GM21529 (cell line): ENCODE data around the gene PPP1R3E.
"Not testable (repeated sequence)": the region's sequence is repeated elsewhere in the genome, so short reads cannot be mapped to it uniquely, and the experiment has no call there.

ENCODE experiments used
- ATAC-seq: cut with Tn5 transposase; IDR thresholded peaks from one replicate; pipeline ENCODE4 v1.9.1; 2021; ENCODE audit not compliant: unreplicated experiment

Gene PPP1R3E

GRCh38 chr14:23302290-23303225 lies at the start of gene PPP1R3E:
Gene PPP1R3E, minus strand, starts transcription at chr14:23302859. Its CDS starts 283 bp downstream, at chr14:23302576.
- ATAC-seq: peak; percentile 40

GRCh38 chr14:23351681-23352505 lies 49.2 kb upstream of the PPP1R3E start:
- no peak for ATAC-seq

GRCh38 chr14:23349156-23349845 lies 46.6 kb upstream of the PPP1R3E start:
- ATAC-seq: no peak

GRCh38 chr14:23348297-23348655 lies 45.6 kb upstream of the PPP1R3E start:
- no peak for ATAC-seq

GRCh38 chr14:23347406-23348296 lies 45.0 kb upstream of the PPP1R3E start:
- no peak for ATAC-seq

GRCh38 chr14:23346693-23347405 lies 44.2 kb upstream of the PPP1R3E start:
- ATAC-seq: no peak

GRCh38 chr14:23345987-23346692 lies 43.5 kb upstream of the PPP1R3E start:
- no peak for ATAC-seq

GRCh38 chr14:23344481-23344880 lies 41.8 kb upstream of the PPP1R3E start:
- ATAC-seq: no peak

GRCh38 chr14:23339506-23340268 lies 37.0 kb upstream of the PPP1R3E start:
- ATAC-seq: no peak

- ATAC-seq: no peak
These were observed 33.0 kb upstream of the PPP1R3E start for GRCh38 chr14:23335623-23336022.

GRCh38 chr14:23327947-23328744 lies 25.5 kb upstream of the PPP1R3E start:
- no peak for ATAC-seq

- ATAC-seq: no peak
These were observed 24.1 kb upstream of the PPP1R3E start for GRCh38 chr14:23326491-23327332.

GRCh38 chr14:23325746-23326145 lies 23.1 kb upstream of the PPP1R3E start:
- not testable (repeated sequence) for ATAC-seq

- no peak for ATAC-seq
These were observed 22.3 kb upstream of the PPP1R3E start for GRCh38 chr14:23324993-23325392.

- no peak for ATAC-seq
These were observed 21.8 kb upstream of the PPP1R3E start for GRCh38 chr14:23324455-23324846.

- no peak for ATAC-seq
These were observed 21.3 kb upstream of the PPP1R3E start for GRCh38 chr14:23323838-23324454.
